BE2C (cell line): ENCODE data around the gene YKT6.
"Not testable (repeated sequence)": the region's sequence is repeated elsewhere in the genome, so short reads cannot be mapped to it uniquely, and the experiment has no call there.

Source experiments
- DNase-seq: peaks from one replicate; pipeline ENCODE4 v3.0.0-alpha.2; 2020
- H3K27me3 ChIP-seq: fragments of 250-450 bp; sonication (Bioruptor Pico); 2 replicates; pipeline ENCODE4 v1.5.1; 2020; ENCODE audit warnings: mild to moderate bottlenecking
- H3K36me3 ChIP-seq: fragments of 250-450 bp; sonication (Bioruptor Pico); 2 replicates; pipeline ENCODE4 v1.5.1; 2020; ENCODE audit warnings: mild to moderate bottlenecking
- H3K4me1 ChIP-seq: fragments of 250-450 bp; sonication (Bioruptor Pico); 2 replicates; pipeline ENCODE4 v1.5.1; 2020
- H3K4me3 ChIP-seq: 2 replicates; pipeline ENCODE4 v1.5.1; 2011; ENCODE audit warnings: low read depth, low read length
- H3K9me3 ChIP-seq: fragments of 250-450 bp; sonication (Bioruptor Pico); 2 replicates; pipeline ENCODE4 v1.5.1; 2020
- TF ChIP-seq, protein P1 (sequence below): IDR thresholded peaks from 2 replicates; pipeline ENCODE4 v1.5.1; 2012; ENCODE audit warnings: mild to moderate bottlenecking, low read depth, low read length

Gene YKT6

DNA sequence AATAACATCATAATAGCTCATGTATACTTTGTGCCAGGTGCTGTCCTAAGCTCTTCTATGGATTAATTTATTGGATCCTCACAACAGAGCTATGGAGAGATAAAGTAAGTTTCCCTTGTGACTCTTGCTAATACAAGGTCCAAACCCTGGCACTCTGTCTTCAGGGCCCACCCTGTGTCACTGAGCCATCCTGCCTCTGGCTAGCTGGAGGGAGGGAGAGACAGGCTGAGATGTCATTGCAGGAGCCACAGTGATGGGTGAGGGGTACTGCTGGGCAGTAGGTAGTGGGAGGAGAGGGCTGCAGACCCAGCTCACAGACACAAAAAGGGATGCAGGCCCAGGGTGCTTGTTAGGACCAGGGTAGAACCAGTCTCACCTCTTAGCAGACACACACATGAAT is 28.4 kb upstream of the YKT6 start:
- no peaks in the 10 kb centered on the region for H3K4me1 ChIP-seq
- H3K36me3 ChIP-seq: no peaks in the 10 kb centered on the region
- TF ChIP-seq, protein P1, sequence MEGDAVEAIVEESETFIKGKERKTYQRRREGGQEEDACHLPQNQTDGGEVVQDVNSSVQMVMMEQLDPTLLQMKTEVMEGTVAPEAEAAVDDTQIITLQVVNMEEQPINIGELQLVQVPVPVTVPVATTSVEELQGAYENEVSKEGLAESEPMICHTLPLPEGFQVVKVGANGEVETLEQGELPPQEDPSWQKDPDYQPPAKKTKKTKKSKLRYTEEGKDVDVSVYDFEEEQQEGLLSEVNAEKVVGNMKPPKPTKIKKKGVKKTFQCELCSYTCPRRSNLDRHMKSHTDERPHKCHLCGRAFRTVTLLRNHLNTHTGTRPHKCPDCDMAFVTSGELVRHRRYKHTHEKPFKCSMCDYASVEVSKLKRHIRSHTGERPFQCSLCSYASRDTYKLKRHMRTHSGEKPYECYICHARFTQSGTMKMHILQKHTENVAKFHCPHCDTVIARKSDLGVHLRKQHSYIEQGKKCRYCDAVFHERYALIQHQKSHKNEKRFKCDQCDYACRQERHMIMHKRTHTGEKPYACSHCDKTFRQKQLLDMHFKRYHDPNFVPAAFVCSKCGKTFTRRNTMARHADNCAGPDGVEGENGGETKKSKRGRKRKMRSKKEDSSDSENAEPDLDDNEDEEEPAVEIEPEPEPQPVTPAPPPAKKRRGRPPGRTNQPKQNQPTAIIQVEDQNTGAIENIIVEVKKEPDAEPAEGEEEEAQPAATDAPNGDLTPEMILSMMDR: no peak
- H3K27me3 ChIP-seq: no peaks in the 10 kb centered on the region
- no peak for DNase-seq
- no peaks in the 10 kb centered on the region for H3K9me3 ChIP-seq
- no peak overlapping the region for H3K4me3 ChIP-seq

- peaks cover 3% of the 10 kb centered on the region; the same call in 1 of the 2 replicates for H3K4me1 ChIP-seq
- no peaks in the 10 kb centered on the region for H3K27me3 ChIP-seq
- H3K36me3 ChIP-seq: no peaks in the 10 kb centered on the region
- no peak for DNase-seq
- H3K9me3 ChIP-seq: no peaks in the 10 kb centered on the region
- H3K4me3 ChIP-seq: no peak overlapping the region
- TF ChIP-seq, protein P1: no peak
Measured at GRCh38 chr7:44172803-44173424, 27.9 kb upstream of the YKT6 start.

DNA sequence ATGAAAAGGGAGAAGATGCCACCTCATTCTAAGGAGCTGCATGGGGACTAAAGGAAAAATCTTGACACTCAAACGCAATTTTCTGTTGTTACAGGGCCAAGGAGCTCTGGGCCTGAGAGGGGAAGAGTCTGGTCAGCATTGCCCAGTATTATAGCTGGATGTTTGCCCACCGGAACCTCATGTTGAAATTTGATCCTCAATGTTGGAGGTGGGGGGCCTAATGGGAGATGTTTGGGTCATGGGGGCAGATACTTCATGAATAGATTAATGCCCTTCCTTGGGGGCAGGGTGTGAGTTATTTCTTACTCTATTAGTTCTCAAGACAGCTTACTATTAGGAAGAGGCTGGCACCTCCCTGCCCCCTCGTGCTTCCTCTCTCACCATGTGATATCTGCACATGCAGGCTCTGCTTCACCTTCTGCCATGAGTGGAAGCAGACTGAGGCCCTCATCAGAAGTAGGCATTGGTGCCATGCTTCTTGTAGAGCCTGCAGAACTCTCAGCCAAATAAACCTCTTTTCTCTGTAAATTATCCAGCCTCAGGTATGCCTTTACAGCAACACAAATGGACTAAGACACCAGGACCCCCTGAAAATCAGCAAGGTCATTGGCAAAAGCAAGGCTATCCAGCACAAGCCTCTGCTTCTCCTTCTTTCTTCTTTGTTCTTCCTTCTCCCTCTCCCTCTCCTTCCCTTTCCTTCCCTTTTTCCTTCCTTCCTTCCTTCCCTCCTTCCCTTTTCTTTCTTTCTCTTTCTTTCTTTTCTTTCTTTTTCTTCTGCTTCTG is 26.7 kb upstream of the YKT6 start:
- Histone ChIP-seq H3K4me3 (no peak overlapping the region), H3K4me1 (peaks cover 6% of the 10 kb centered on the region; the same call in 1 of the 2 replicates), H3K27me3 (no peaks in the 10 kb centered on the region), H3K9me3 (no peaks in the 10 kb centered on the region), H3K36me3 (no peaks in the 10 kb centered on the region)
- DNase-seq: no peak
- TF ChIP-seq, protein P1: no peak

DNA sequence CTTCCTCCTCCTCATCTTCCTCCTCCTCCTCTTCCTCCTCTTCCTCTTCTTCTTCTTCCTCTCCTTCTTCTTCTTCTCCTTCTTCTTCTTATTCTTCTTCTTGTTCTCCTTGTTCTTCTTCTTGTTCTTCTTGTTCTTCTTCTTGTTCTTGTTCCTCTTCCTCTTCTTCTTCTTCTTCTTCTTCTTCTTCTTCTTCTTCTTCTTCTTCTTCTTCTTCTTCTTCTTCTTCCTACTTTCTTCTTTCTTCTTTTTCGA is 26.2 kb upstream of the YKT6 start:
- DNase-seq, H3K4me3 ChIP-seq, H3K36me3 ChIP-seq, H3K27me3 ChIP-seq, H3K4me1 ChIP-seq, H3K9me3 ChIP-seq: not testable (repeated sequence)

GRCh38 chr7:44175730-44176129 is 25.0 kb upstream of the YKT6 start:
- Histone ChIP-seq H3K4me1 (peaks cover 6% of the 10 kb centered on the region; the same call in 1 of the 2 replicates), H3K36me3 (no peaks in the 10 kb centered on the region), H3K27me3 (no peaks in the 10 kb centered on the region), H3K9me3 (no peaks in the 10 kb centered on the region), H3K4me3 (no peak overlapping the region)
- TF ChIP-seq, protein P1: no peak
- no peak for DNase-seq

GRCh38 chr7:44176486-44176885 is 24.3 kb upstream of the YKT6 start:
- Histone ChIP-seq H3K9me3 (no peaks in the 10 kb centered on the region), H3K4me3 (no peak overlapping the region), H3K4me1 (peaks cover 6% of the 10 kb centered on the region; the same call in 1 of the 2 replicates), H3K27me3 (no peaks in the 10 kb centered on the region), H3K36me3 (no peaks in the 10 kb centered on the region)
- DNase-seq: no peak
- TF ChIP-seq, protein P1: no peak
